Measurements from ENCODE around the gene S100A12. TPM values are rescaled to one million over a fixed set of nuclear protein-coding genes. Genes with fewer than 3 reads are reported as not detected.

Gene S100A12
- polyA plus RNA-seq, 1 experiment = not detected

DNA sequence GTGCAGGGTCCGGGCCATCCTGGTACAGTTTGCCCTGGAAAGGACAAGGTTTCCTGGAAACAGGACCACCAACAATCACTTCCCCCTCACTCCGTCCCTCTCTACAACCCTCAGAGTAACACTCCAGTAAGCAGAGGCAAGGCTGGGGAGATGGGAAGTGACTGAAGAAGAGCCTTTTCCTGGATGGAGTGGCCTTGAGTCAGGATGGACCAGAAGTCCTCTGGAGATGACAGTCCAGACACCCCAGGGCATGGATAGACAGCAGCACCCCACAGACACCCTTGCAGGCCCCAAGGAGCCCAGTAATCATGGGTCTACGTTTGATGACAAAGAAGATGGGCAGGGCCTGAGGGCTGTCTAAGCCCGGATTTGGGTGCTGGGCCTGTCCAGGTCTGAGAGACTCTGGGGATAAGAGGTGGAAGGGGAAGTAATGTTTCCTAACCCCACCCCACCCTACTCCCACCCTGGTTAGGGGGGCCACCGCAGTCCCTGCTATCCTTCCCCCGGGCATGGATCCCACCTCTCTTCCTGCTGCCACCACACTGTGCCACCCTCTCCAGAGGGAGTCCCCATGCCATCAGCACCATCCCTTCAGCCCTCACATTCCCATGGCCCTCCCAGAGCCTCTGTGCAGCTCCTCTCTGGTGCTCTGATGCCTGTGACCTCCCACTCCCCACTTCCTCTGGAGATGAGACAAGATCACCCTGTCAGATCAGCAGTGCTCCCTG, 22.7 kb upstream of the S100A12 start:
- ChIA-PET POLR2A (no interaction called here), CTCF (interaction anchor here (1.3 kb wide), 1 partner anchor 9 kb away, joined by 3 read pairs; no protein-coding TSS in a partner anchor)
- no peaks in the 10 kb centered on the region for H3K27me3 ChIP-seq (ENCODE audit: control insufficient read depth, insufficient read depth, low read length)
- H3K36me3 ChIP-seq (ENCODE audit: control insufficient read depth, insufficient read depth, low read length) = no peaks in the 10 kb centered on the region
- DNase-seq (ENCODE audit: low read depth) = no peak
- H3K4me3 ChIP-seq (ENCODE audit: low read depth, low read length) = no peak overlapping the region
- TF ChIP-seq CTCF (IDR thresholded peaks at IDR 0.05; ENCODE audit: insufficient read depth, low read depth, low read length) = no peak

DNA sequence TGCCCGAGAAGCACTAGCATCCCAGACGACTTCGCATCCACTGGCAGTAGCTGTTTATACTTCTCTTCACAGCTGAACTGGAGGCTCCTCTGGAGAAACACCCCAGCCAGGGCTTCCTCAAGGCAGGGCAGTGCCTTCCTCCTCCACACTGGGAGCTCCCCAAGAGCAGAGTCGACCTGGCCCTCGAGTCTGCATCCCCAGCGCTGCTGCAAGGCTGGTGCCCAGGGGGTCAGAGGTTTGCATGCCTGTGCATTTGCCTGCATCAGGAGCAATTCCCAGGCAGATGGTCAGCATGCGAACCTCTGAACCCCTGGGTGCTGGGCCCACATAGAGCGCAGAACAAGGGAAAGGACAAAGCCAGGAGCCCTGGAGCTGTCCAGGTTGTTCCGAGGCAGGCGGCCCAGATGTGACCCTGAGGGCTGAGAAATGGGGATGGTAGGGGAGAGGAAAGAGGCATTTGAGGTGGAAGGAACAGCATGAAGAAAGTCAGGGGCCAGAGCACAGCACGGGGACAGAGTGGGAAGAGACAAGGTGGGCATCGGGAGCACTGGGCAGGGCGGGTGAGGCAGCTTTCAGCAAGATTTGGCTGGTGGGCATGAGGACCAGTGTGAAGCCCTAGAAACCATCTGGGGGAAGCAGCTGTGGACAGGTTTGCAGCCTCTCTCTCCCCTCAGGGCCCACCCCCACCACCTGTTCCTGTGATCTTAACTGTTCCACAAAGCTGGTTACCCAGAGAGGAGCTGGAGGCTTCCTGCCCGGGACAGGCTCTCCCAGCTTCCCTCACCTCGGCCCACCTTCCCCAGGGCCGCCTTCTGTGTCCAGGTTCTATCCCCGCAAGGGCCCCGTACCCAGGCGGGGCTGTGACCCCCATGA, 21.9 kb upstream of the S100A12 start:
- Histone ChIP-seq H3K27me3 (ENCODE audit: control insufficient read depth, insufficient read depth, low read length) (no peaks in the 10 kb centered on the region), H3K36me3 (ENCODE audit: control insufficient read depth, insufficient read depth, low read length) (no peaks in the 10 kb centered on the region), H3K4me3 (ENCODE audit: low read depth, low read length) (no peak overlapping the region)
- DNase-seq (ENCODE audit: low read depth) = no peak
- ChIA-PET POLR2A (no interaction called here), CTCF (interaction anchor here (0.6 to 2.0 kb wide), 5 partner anchors 10 to 359 kb away, joined by 3 to 9 read pairs (median 3); no protein-coding TSS in a partner anchor)
- TF ChIP-seq CTCF (IDR thresholded peaks at IDR 0.05; ENCODE audit: insufficient read depth, low read depth, low read length) = no peak

DNA sequence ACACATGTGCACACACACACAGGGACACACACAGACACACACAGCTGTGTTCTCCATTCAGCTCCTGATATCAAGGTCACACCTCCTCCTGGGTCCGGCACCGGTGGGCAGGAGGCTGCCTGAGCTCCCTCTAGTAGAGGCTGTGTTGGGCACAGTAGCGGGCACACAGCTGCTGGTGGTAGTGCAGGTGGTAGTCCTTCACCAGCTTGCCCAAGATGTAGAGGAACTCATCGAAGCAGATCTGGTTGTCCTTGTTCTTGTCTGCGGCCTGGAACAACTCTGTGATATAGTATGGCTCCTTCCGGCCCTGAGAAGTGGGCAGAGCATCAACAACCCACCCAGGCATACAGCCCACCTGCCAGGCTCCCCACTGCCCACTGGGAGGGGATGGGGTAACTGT, 21.0 kb upstream of the S100A12 start:
- no peak for DNase-seq (ENCODE audit: low read depth)
- CTCF ChIA-PET = interaction anchor here (0.6 to 2.0 kb wide), 6 partner anchors 8 to 359 kb away, joined by 3 to 9 read pairs (median 3); no protein-coding TSS in a partner anchor
- TF ChIP-seq CTCF (IDR thresholded peaks at IDR 0.05; ENCODE audit: insufficient read depth, low read depth, low read length) = no peak
- Histone ChIP-seq H3K36me3 (ENCODE audit: control insufficient read depth, insufficient read depth, low read length) (no peaks in the 10 kb centered on the region), H3K27me3 (ENCODE audit: control insufficient read depth, insufficient read depth, low read length) (no peaks in the 10 kb centered on the region), H3K4me3 (ENCODE audit: low read depth, low read length) (no peak overlapping the region)
- POLR2A ChIA-PET = no interaction called here

GRCh38 chr1:153395776-153396175, 20.4 kb upstream of the S100A12 start:
- ChIA-PET CTCF (interaction anchor here (0.9 to 2.0 kb wide), 2 partner anchors 9 to 43 kb away, joined by 3 to 9 read pairs; no protein-coding TSS in a partner anchor), POLR2A (no interaction called here)
- H3K4me3 ChIP-seq (ENCODE audit: low read depth, low read length) = no peak overlapping the region
- no peaks in the 10 kb centered on the region for H3K36me3 ChIP-seq (ENCODE audit: control insufficient read depth, insufficient read depth, low read length)
- no peak for DNase-seq (ENCODE audit: low read depth)
- no peaks in the 10 kb centered on the region for H3K27me3 ChIP-seq (ENCODE audit: control insufficient read depth, insufficient read depth, low read length)
- no peak for TF ChIP-seq CTCF (IDR thresholded peaks at IDR 0.05; ENCODE audit: insufficient read depth, low read depth, low read length)

- TF ChIP-seq CTCF (IDR thresholded peaks at IDR 0.05; ENCODE audit: insufficient read depth, low read depth, low read length) = no peak
- Histone ChIP-seq H3K4me3 (ENCODE audit: low read depth, low read length) (no peak overlapping the region), H3K27me3 (ENCODE audit: control insufficient read depth, insufficient read depth, low read length) (no peaks in the 10 kb centered on the region), H3K36me3 (ENCODE audit: control insufficient read depth, insufficient read depth, low read length) (no peaks in the 10 kb centered on the region)
- DNase-seq (ENCODE audit: low read depth) = no peak
- ChIA-PET CTCF (interaction anchor here (2.0 kb wide), 1 partner anchor 43 kb away, joined by 9 read pairs; no protein-coding TSS in a partner anchor), POLR2A (no interaction called here)
Measured at GRCh38 chr1:153395136-153395685, 19.8 kb upstream of the S100A12 start.
